ENCODE data around the gene MYOG.

Gene MYOG

DNA sequence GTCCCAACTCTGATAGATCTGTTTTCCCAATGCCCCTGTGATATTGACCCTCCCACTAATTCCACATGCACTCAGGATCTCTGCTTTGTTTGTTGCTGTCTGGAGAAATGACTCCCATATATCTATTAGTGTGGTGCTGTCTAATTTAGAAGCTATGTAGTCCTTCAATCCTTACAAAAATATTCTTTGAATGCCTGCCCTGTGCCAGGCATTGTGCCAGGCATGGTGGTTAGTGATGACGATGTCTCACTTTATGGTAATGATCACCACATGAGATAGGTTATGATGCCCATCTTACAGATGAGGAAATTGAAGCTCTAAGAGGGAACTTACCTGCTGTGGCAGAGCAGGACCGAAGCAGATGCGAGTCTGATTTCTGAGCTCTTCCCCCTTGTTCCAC, 12.9 kb downstream of the MYOG start:
- no peak for DNase-seq (ENCODE audit: low read depth in 2 of 3, low spot score in 1 of 3)

DNA sequence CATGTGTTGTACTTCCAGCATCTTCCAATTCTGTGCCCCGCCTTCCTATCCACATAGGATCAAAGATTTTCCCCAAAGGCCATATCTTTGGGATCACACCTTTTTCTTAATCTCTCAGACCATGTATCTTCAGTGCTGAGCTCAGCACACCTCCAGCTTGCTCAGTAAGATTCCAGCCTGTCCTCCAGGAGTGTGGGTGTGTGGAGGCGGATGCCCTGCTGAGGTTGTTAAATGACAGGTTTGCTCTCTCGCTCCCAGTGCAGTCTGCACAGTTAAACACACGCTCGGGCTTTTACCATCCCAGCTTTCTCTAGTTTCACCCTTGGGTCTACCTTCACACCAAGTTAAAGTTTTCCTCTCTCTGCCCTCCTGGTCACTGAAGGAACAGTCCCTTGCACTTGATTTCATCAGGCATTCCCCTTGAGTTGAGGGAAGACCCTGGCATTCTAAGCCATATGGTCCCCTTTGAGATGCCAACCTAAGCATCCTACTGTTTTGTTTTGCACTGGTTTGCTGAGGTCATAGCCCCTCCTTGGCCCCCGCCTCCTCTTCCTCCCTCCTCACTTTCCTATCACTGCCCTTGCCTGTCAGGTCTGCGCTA, 13.7 kb downstream of the MYOG start:
- DNase-seq (ENCODE audit: low read depth in 2 of 3, low spot score in 1 of 3): no peak

DNA sequence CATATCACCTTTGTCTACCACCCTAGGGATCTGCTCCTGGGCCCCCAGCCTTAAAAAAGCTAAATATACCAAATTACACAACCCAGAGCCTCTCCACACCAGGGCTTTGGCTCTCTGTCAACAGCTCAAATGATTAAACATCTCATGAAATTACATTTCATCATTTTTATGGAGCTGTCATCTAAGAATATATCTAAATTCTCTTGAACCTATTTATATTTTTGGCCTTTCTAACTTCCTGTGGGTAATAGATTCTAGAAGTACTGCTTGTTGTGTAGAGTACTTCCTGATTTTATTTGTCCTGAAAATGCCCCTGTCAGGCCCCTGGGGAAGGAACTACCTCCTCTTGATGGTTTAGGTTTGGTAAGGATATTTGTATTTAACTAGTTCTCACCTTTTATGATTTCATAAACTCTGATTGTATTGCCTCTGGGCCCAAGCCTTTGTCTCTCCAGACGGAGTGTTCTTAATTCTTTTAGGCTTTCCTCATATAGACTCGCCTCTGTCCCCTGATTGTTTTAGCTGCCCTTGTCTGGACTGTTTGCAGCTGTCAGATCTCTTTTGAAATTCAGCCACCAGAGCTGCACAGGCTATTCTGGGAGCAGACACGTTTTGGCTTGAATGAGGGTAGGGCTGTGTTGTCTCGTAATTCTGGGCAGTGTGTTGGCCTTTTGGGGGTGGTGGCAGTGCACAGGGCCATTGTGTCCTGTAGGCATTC, 16.6 kb downstream of the MYOG start:
- DNase-seq (ENCODE audit: low read depth in 2 of 3, low spot score in 1 of 3): no peak

DNA sequence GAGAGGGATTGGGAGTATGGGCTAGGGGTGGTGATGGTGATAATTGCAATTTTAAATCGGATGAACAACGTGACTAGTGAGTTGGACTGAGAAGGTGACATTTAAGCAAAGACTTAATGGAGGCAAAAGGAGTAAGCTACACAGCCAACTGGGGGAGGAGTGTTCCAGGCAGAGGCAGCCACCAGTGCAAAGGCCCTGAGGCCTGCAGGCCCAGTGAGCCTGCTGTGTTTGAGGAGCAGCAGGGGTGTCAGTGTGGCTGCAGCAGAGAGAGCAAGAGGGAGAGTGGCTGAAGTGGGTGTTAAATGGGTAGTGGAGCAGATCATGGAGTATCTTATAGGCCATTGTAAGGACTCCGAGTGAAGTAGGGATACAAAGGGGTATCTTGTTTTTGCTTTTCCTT, 18.8 kb downstream of the MYOG start:
- DNase-seq (ENCODE audit: low read depth in 2 of 3, low spot score in 1 of 3): no peak

DNA sequence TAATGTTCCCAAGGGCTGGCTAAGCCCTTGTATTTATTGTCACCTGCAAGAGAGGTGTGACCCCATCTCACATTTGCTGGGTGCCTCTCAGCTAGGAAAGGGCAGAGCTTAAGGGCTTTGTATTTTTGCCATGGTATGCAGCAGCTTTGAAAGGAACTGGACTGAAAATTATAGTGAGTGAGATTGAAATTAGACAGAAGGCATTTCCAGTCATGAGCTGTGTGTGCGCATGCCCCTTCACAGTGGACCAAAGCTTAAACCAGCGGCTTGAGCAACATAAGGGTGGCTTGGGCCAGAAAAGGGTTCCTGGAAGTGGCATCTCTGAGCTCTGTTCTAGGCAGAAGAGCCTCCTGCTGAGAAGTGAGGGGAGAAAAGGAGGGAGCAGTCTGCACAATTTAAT, 19.8 kb downstream of the MYOG start:
- DNase-seq (ENCODE audit: low read depth in 2 of 3, low spot score in 1 of 3): no peak

DNA sequence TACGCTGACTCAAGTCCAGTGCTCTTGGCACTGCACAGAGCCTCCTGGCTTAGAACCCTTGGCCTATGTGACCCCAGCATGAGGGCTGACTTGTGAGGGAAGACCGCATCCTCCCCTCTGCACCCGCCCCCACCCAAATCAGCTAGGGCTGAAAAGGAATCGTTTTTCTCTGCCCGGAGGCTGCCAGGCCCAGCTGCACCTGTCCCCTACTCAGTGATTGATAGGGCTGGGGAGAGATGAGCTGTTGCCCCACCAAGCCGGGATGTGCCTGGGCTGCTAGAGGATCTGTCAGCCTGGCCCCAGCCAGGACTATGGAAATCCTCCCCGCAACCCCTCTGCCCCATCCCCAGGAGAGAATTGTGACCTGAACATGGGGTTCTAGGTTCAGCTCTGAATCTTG, 20.6 kb downstream of the MYOG start:
- no peak for DNase-seq (ENCODE audit: low read depth in 2 of 3, low spot score in 1 of 3)

DNA sequence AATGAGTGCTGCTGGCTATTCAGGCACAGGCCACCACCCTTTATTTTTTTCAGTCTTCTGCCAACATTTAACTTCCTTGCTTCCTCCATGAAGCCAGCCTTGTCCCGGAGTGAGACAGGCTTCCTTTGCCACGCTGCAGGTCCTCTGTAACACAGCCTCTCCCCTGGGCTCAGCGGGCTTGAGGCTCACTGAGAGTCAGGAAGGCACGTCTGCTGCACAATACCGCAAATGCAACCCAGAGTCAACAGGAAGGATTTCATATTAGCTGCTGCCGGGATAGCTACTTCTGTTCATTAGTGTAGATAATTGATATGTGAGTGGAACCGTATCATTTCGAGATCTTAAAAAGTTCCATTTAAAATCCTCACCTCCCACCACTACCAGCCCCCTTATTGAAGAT, 22.5 kb downstream of the MYOG start:
- DNase-seq (ENCODE audit: low read depth in 2 of 3, low spot score in 1 of 3): no peak

DNA sequence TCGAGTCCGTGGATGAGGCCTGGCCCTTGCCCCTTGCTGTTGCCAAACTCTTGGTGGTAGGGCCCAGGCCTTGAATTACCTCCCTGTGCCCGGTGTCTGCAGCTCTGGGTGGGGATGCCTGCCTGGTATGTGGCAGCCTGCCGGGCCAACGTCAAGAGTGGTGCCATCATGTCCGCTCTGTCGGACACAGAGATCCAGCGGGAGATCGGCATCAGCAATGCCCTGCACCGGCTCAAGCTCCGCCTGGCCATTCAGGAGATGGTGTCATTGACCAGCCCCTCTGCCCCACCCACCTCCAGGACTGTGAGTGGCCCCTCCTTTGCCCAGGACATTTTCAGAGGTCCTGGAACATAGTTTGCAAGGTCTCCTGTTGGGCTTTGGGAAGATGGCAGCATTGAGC, 25.7 kb downstream of the MYOG start:
- no peak for DNase-seq (ENCODE audit: low read depth in 2 of 3, low spot score in 1 of 3)

DNA sequence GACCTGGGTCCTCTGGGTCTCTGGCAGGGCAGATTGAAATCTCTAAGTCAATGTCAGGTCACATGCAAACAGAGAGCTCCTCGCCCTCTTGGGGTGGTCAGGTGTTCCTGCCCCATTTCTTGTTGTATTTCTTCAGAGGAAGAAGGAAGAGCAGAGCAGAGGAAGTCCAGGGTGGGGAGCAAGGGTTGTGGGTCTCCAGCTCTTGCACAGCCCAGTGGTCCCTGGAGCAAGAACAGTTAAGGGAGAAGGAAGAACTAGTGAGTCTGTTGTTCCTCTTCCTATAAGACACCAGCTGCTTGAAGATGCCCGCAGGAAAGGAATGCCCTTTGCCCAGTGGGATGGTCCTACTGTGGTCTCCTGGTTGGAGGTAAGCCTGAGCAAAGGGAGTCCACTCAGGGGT, 26.3 kb downstream of the MYOG start:
- DNase-seq (ENCODE audit: low read depth in 2 of 3, low spot score in 1 of 3): no peak

DNA sequence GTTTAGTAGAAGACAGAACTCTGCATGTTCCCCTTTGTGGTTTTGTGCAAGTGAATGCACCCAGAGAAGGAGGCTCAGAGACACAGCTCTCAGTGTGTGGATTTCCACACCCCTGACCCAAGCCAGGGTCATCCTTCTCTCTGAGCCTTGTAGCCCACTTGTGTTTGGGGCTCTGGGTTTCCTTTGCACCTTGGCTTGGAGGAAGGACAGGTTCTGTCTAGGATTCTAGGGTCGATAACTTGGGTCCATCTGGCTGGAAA, 27.2 kb downstream of the MYOG start:
- DNase-seq (ENCODE audit: low read depth in 2 of 3, low spot score in 1 of 3): no peak

DNA sequence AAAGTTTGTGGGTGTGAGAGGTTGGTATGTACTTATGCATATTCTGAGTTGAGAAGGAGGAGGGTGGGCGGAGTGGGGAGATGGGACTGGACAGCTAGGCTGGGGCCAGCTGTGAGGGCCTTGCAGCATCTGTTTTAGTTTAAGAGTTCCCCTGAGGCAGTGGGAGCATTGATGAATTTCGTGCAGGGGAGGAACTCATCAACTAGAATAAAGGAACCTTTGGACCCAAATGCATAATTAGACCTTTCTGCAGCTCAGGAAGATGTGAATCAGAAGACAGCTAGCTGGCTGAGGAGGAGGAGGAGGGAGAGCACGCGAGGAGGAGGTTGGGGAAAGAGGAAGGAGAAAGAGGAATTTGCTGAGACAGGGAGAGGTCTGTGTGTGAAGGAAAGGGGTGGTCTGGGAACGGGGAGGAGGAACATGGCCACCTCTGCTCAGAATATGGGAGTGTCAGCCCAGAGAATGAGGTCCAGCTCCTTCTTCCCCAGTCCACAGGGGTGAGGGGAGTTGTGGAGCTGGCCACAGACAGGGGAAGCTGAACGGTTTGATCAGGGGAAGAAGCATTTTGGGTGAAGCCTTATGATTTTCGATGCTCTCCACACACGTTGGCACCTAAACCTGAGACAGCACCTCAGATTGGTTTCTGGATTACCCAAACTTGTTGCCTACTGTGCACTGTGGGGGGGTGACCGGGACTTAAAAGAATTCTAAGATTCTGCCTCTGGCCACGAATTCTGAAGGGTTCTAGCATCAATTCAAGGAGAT, 27.7 kb downstream of the MYOG start:
- no peak for DNase-seq (ENCODE audit: low read depth in 2 of 3, low spot score in 1 of 3)

DNA sequence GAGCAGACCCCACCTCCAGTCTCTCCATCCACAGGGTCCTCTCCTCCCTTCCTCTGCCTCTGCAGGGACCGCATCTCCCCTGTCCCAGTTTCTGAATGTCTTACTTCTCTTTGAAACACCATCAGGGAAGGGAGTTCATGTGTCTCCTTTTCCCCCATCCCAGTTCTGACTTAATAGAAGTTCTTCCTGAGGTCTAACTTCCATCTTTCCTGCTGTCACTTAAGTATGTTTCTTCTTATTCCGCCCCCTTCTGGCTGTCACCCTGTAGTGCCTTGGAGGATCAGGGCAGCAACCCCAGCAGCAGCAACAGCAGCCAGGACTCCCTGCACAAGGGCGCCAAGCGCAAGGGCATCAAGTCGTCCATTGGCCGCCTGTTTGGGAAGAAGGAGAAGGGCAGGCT, 29.3 kb downstream of the MYOG start:
- no peak for DNase-seq (ENCODE audit: low read depth in 2 of 3, low spot score in 1 of 3)

DNA sequence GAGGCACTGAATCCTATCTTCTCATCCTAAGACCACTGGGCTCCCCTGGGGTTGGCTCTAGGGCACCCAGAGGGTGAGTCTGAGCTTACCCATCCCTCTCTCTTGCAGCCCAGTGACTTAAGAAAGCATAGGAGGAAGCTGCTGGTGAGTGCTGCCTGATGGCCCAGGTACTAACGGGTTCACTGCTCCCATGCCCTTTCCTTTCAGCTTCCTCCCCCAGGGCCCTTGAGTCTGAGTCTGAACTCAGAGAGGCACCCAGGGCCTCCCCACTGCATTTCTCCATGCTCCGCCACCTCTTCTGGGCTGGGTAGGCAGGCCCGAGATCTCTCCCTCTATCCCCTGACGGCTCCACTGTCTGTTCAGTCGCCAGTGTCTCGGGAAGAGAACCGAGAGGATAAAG, 29.8 kb downstream of the MYOG start:
- no peak for DNase-seq (ENCODE audit: low read depth in 2 of 3, low spot score in 1 of 3)

DNA sequence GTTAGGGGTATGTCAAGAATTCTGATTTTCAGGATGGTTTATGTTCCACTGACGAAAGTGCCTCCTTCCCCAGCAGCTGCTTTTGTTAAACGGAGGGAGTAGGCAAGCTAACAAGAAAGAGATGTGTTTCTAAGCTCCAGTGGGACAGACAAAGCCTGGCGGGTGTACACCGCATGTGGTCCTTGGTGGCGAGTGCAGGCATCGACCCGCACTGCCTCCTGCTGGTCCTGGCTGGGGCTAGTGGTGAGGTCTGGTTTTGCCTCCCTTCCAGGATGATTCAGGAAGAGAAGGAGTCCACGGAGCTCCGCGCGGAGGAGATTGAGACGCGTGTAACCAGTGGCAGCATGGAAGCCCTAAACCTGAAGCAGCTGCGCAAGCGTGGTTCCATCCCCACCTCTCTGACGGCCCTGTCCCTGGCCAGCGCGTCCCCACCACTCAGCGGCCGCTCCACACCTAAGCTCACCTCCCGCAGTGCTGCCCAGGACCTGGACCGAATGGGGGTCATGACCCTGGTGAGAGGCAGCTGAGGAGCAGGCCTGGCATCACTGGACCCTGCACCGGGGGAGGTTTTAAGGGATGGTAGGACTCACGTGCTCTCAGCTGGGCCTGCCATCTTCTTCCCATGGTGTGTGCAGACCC, 30.5 kb downstream of the MYOG start:
- no peak for DNase-seq (ENCODE audit: low read depth in 2 of 3, low spot score in 1 of 3)

DNA sequence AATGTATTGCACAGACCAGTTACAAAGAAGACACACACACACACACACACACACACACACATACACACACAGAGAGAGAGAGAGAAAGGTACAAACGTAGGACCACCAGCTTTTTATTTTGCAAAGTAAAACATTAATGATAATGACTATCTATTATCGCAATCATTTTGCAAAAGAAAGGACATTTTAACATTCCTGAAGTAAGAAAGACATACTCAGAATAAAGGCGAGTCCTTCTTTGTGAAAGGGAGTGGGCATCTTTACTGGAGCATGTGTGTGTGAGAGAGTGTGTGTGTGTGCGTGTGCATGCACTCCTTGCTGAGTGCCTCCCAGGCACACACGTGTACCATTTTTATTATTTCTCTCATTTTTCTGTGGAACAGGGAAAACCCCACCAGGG, 31.2 kb downstream of the MYOG start:
- DNase-seq (ENCODE audit: low read depth in 2 of 3, low spot score in 1 of 3): no peak

DNA sequence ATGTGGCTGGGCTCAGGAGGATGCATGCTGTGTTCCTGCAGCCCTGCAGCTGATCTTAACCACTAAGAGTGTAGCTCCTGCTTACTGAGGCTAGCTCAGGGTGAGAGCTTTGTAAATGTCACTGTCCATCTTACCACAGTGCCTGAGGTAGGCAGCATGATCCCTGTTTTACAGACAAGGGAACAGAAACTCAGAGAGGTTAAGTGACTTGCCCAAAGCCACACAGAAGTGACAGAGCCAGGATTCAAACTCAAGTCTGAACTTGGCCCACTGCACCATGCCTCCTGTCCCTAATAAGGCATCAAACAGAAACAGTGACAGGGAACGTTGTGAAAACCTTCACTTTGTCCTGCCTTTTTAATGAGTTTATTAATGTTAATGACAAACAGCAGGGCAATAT, 31.6 kb downstream of the MYOG start:
- DNase-seq (ENCODE audit: low read depth in 2 of 3, low spot score in 1 of 3): no peak

DNA sequence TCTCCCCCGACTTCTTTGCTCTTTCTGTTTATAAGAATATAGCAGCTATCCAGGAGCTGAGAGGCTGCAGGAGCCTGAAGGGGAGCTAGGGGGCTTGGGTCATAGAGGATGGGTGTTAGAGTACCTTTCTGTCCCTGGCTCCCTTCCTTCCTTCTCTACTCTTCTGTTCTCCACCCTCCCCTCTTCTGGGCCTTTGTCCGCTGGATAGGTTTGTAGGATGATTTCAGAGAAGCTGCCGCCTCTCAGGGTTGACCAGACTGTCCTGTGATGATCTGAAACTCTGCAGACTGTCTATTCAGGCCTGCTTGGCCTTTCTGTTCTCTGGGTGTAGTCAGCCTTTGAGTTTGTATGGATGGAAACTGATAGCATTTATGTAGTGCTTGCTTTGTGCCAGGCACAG, 33.2 kb downstream of the MYOG start:
- no peak for DNase-seq (ENCODE audit: low read depth in 2 of 3, low spot score in 1 of 3)

DNA sequence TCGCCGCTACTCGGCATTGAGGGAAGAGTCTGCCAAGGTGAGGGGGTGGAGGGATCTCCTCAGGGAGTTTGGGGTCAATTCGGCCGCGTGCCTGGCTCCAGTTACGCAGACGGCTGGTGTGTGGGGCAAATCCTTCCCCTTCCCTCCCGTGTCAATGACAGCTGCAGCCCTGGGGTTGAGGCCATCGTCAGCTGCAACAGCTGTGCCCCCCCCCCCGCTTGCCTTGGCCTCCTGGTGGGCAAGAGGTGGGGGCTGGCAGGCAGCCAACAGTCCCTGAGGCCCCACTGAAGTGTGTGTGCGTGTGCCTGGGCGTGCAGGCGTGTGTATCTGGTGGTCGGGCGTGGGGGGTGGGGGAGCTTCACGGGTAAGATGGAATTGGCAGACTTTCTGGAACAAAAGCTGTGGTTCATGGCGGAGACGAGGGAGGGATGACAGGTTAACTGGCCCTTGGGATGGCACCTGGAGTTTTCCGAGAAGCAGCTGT, 33.9 kb downstream of the MYOG start:
- no peak for DNase-seq (ENCODE audit: low read depth in 2 of 3, low spot score in 1 of 3)

DNA sequence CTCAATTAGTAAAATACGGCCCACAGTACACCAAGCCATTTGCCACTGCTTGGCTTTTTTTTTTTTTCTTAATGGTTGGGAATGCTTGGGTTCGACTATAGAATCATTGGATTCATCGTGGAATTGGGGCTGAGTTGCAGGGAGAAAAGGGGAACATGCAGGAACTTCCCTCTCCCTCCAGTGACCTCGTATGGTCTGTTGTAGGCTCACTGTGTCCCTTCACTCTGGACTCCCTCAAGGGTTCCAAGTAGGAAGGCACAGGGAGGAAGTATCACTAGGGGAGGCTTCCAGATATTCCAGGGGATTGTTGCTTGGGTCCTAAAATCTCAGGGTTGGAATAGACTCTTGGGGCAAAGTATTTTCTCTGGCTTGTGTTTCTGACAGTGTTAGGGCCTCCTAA, 35.0 kb downstream of the MYOG start:
- DNase-seq (ENCODE audit: low read depth in 2 of 3, low spot score in 1 of 3): no peak

DNA sequence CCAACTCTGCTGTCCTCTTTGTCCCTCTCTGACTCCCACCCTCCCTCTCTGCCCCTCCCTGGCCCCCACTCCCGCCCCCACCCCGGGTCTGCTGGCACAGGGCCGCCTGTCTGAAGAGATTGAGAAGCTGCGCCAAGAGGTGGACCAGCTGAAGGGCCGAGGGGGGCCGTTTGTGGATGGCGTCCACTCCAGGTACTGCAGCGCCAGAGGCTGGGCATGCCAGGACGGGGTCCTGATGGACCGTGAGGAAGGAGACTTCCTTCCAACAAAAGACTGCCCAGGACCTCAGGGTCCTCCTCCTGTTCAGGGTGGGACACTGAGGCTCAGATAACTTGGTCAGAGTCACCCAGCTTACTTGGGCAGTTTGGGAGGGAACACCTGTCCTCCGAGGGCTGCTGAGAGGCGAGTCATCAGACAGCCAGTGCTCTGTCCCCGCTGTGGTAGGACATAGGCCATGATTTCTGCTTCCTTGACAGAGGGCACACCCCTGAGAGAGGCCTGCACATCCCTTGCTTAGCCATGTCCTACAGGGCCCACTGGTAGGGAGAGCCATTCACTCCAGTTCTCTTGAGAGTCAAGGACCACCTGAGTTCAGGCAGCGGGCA, 36.1 kb downstream of the MYOG start:
- DNase-seq (ENCODE audit: low read depth in 2 of 3, low spot score in 1 of 3): no peak

DNA sequence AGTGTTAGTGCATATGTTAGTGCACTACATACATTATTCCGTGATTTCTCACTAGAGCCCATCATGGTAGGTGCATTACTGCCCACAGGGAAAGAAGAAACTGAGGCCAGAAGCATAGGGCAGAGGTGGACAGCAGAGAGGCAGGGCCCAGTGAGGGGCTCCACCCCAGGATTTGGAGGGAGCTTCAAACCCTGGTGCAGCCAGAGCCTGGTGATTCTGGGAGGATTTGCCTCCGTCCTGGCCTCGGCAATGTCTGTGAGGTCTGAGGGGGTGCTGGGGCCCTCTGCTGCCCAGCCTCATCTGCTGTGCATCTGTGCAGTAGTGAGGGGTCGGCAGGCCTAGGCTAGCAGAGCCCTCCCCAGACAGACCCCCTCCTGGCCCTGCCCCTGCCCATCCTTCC, 36.7 kb downstream of the MYOG start:
- DNase-seq (ENCODE audit: low read depth in 2 of 3, low spot score in 1 of 3): no peak

DNA sequence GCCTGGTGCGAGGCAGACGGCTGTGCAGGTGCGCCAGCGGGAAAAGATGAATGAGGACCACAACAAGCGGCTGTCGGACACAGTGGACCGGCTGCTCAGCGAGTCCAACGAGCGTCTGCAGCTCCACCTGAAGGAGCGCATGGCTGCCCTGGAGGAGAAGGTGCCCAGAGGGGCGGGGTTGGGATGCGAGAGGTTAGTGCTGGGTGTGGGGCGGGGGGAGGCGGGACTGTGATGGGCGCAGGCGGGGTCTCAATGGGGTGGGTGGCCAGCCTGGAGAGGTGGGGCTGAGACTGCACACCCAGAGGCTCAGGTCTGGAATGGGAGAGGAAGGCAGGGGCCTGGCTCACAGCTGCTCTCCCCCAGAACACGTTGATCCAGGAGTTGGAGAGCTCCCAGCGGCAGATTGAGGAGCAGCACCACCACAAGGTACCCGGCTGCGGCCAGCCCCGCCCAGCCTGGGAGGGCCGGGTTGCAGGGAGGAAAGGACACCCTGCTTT, 37.2 kb downstream of the MYOG start:
- no peak for DNase-seq (ENCODE audit: low read depth in 2 of 3, low spot score in 1 of 3)
